GM12878 (cell line): ENCODE data around the gene BRI3BP.

Experiments used
- CEBPB ChIP-seq, 2 experiments: fragments of 150-350 bp in 1 of 2; IDR thresholded peaks; 2 replicates each; pipeline ENCODE4 v1.6.1; 2012 to 2014; ENCODE audit warnings: low read depth in 2 of 2, low read length in 2 of 2, borderline replicate concordance in 1 of 2, inconsistent platforms in 1 of 2
- CHD2 ChIP-seq: IDR thresholded peaks from 2 replicates; pipeline ENCODE4 v1.6.1; 2011; ENCODE audit warnings: low read depth, low read length, improper control_type of control experiment, borderline replicate concordance
- CREB1 ChIP-seq: IDR thresholded peaks from 2 replicates; pipeline ENCODE4 v1.6.1; 2012; ENCODE audit warnings: low read depth, mild to moderate bottlenecking, inconsistent platforms
- CTCF ChIP-seq, 3 experiments: IDR thresholded peaks in 2 of 3; conservative IDR thresholded peaks in 1 of 3; 2 replicates each; pipeline ENCODE4 v1.5.1; 2011; ENCODE audit warnings: low read depth in 3 of 3, low read length in 3 of 3, mild to moderate bottlenecking in 3 of 3, control low read depth in 2 of 3, moderate library complexity in 2 of 3, inconsistent platforms in 1 of 3, mixed read lengths in 1 of 3; ENCODE audit not compliant: control insufficient read depth in 2 of 3, insufficient read depth in 1 of 3; ENCODE audit errors: extremely low read depth in 1 of 3
- FOS ChIP-seq: IDR thresholded peaks from 3 replicates; pipeline ENCODE4 v1.6.1; 2011; ENCODE audit warnings: borderline replicate concordance; ENCODE audit not compliant: insufficient read length; ENCODE audit errors: extremely low read depth
- JUND ChIP-seq: IDR thresholded peaks from 2 replicates; pipeline ENCODE4 v1.6.1; 2012; ENCODE audit warnings: low read depth, mild to moderate bottlenecking, low read length, improper control_type of control experiment, moderate library complexity
- MAX ChIP-seq: IDR thresholded peaks from 2 replicates; pipeline ENCODE4 v1.6.1; 2012; ENCODE audit warnings: low read depth, low read length, improper control_type of control experiment
- MTA3 ChIP-seq: IDR thresholded peaks from 2 replicates; pipeline ENCODE4 v1.6.1; 2012; ENCODE audit warnings: low read length, inconsistent platforms, borderline replicate concordance
- POLR2AphosphoS5 ChIP-seq: IDR thresholded peaks from 2 replicates; pipeline ENCODE4 v1.6.1; 2011; ENCODE audit warnings: mild to moderate bottlenecking, low read length, inconsistent platforms
- REST ChIP-seq: IDR thresholded peaks from 2 replicates; pipeline ENCODE4 v1.6.1; 2012; ENCODE audit warnings: mild to moderate bottlenecking, low read depth, low read length
- SPI1 ChIP-seq: IDR thresholded peaks from 2 replicates; pipeline ENCODE4 v1.6.1; 2011; ENCODE audit warnings: low read depth, mild to moderate bottlenecking, low read length, moderate library complexity, borderline replicate concordance; ENCODE audit not compliant: insufficient read depth
- TAF1 ChIP-seq: IDR thresholded peaks from 2 replicates; pipeline ENCODE4 v1.6.1; 2011; ENCODE audit warnings: mild to moderate bottlenecking, low read depth, low read length, borderline replicate concordance
- YBX1 ChIP-seq: fragments of 450-650 bp; IDR thresholded peaks from 2 replicates; pipeline ENCODE4 v1.6.1; 2016; ENCODE audit warnings: antibody characterized with exemption
- ZBTB11 ChIP-seq: fragments of 450-650 bp; formaldehyde crosslinking; IDR thresholded peaks from 2 replicates; pipeline ENCODE4 v1.5.0; 2022; ENCODE audit warnings: mild to moderate bottlenecking, missing genetic modification characterization

- TF ChIP-seq JUND = no peak
- TF ChIP-seq REST = no peak
- no peak for TF ChIP-seq CHD2
- no peak for TF ChIP-seq SPI1
- no peak for TF ChIP-seq POLR2AphosphoS5
- TF ChIP-seq ZBTB11 (CRISPR knock-in tag) = no peak
- no peak for TF ChIP-seq CTCF (IDR thresholded peaks at IDR 0.05 in 2 of 3, conservative IDR thresholded peaks at IDR 0.05 in 1 of 3; ENCODE audit: control insufficient read depth in 2 of 3, extremely low read depth in 1 of 3, insufficient read depth in 1 of 3, low read depth in 3 of 3, low read length in 3 of 3)
- TF ChIP-seq CREB1 = no peak
- TF ChIP-seq CEBPB (IDR thresholded peaks at IDR 0.05; ENCODE audit: borderline replicate concordance in 1 of 2, low read depth in 2 of 2, low read length in 2 of 2) = no peak
- no peak for TF ChIP-seq MTA3
- TF ChIP-seq YBX1 = no peak
- TF ChIP-seq FOS = no peak
- TF ChIP-seq MAX = no peak
- no peak for TF ChIP-seq TAF1
These were observed 16.4 kb upstream of the BRI3BP start for GRCh38 chr12:124976999-124977398.
